ENCODE measurements around the gene LUC7L3.
"Not testable (repeated sequence)": the region's sequence is repeated elsewhere in the genome, so short reads cannot be mapped to it uniquely, and the experiment has no call there.

Gene LUC7L3

GRCh38 chr17:50686494-50687199 is 32.8 kb upstream of the LUC7L3 start:
- DNase-seq, result no peak

GRCh38 chr17:50687200-50688066 is 32.0 kb upstream of the LUC7L3 start:
- no peak for DNase-seq

GRCh38 chr17:50688245-50688644 is 31.2 kb upstream of the LUC7L3 start:
- no peak for DNase-seq

- peak; percentile 37 for DNase-seq
Observed at GRCh38 chr17:50689251-50689650, 30.2 kb upstream of the LUC7L3 start.

GRCh38 chr17:50689956-50690886 is 29.2 kb upstream of the LUC7L3 start:
- no peak for DNase-seq

GRCh38 chr17:50690887-50691549 is 28.4 kb upstream of the LUC7L3 start:
- no peak for DNase-seq

GRCh38 chr17:50691550-50692447 is 27.6 kb upstream of the LUC7L3 start:
- DNase-seq, result no peak

- no peak for DNase-seq
Observed at GRCh38 chr17:50692448-50693035, 26.9 kb upstream of the LUC7L3 start.

GRCh38 chr17:50693036-50693682 is 26.2 kb upstream of the LUC7L3 start:
- DNase-seq, result no peak

- DNase-seq, result no peak
Observed at GRCh38 chr17:50696365-50696879, 23.0 kb upstream of the LUC7L3 start.

- no peak for DNase-seq
Observed at GRCh38 chr17:50697062-50697461, 22.3 kb upstream of the LUC7L3 start.

- DNase-seq, result no peak
Observed at GRCh38 chr17:50697663-50698272, 21.6 kb upstream of the LUC7L3 start.

- DNase-seq, result no peak
Observed at GRCh38 chr17:50699410-50699809, 20.0 kb upstream of the LUC7L3 start.

GRCh38 chr17:50703162-50703561 is 16.2 kb upstream of the LUC7L3 start:
- DNase-seq, result no peak

- DNase-seq, result peak; percentile 95
Observed at GRCh38 chr17:50707289-50708049, 11.9 kb upstream of the LUC7L3 start, which contains the start of gene ANKRD40. Gene ANKRD40, minus strand, starts transcription at chr17:50707914. Its CDS starts 260 bp downstream, at chr17:50707654.

- peak; percentile 32 for DNase-seq
Observed at GRCh38 chr17:50708050-50709000, 11.1 kb upstream of the LUC7L3 start.

GRCh38 chr17:50709053-50709452 is 10.3 kb upstream of the LUC7L3 start:
- DNase-seq, result not testable (repeated sequence)

- no peak for DNase-seq
Observed at GRCh38 chr17:50710025-50710424, 9.4 kb upstream of the LUC7L3 start.
